HUDEP-2 (cell line): ENCODE measurements around the gene RIPOR2.
A peak's percentile ranks its signal among the peaks of the same experiment; 100 is the strongest.
"Not testable (repeated sequence)": the region's sequence is repeated elsewhere in the genome, so short reads cannot be mapped to it uniquely, and the experiment has no call there.

Source experiments
- DNase-seq, 76 experiments: peaks; one replicate each; lab custom pipeline; 2025; ENCODE audit not compliant: unreplicated experiment in 76 of 76; lab: John Stamatoyannopoulos, UW

RIPOR2 gene

DNA sequence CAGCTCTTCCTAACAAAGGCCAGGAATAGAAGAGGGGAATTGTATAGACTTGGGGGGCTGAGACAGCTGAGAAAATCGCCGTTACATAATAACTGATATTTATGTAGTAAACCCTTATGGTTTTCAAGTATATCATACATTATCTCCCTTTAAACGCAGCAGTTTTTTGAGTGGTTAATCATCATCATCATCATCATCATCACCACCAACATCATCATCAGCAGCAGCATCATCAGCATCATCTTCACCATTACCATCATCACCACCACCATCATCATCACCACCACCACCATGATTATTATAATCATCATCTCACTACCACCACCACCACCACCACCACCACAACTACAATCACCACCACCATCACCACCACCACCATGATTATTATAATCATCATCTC is 9.1 kb downstream of the RIPOR2 start:
- DNase-seq: not testable (repeated sequence)

DNA sequence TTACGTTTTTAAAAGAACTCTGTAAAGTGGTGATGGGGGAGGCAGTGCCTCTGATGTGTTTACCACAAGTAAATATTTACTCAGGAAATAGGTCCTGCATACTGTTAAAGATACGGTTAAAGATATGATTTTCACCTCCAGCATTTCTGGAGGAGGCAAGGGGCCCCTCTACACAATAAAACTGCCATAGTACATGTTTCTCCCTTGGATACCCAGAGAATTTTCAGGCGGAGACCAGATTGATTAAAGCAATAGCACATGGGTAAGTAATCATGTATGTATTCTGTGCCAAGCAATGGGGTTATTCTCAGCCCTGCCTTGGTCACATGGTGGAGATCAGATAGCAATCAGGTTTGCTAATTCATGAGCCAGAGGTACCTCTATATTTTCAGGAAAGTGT is 9.6 kb downstream of the RIPOR2 start:
- DNase-seq: no peak

DNA sequence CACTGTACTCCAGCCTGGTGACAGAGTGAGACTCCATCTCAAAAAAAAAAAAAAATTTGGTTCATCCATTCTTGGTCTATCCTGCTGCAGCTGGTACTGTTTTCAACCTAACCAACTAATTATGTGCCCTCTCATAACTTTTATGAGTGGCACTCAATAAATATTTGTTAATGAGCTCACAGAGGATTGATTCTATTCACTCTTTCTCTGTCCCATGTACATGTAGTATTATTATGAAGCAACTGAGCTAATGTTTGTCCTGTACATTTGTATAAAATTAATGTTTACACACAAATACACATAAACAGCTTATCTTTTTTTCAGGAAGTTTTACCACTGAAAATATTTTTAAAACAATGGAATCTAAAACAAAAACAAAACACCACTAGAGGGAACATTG is 10.1 kb downstream of the RIPOR2 start:
- no peak for DNase-seq

DNA sequence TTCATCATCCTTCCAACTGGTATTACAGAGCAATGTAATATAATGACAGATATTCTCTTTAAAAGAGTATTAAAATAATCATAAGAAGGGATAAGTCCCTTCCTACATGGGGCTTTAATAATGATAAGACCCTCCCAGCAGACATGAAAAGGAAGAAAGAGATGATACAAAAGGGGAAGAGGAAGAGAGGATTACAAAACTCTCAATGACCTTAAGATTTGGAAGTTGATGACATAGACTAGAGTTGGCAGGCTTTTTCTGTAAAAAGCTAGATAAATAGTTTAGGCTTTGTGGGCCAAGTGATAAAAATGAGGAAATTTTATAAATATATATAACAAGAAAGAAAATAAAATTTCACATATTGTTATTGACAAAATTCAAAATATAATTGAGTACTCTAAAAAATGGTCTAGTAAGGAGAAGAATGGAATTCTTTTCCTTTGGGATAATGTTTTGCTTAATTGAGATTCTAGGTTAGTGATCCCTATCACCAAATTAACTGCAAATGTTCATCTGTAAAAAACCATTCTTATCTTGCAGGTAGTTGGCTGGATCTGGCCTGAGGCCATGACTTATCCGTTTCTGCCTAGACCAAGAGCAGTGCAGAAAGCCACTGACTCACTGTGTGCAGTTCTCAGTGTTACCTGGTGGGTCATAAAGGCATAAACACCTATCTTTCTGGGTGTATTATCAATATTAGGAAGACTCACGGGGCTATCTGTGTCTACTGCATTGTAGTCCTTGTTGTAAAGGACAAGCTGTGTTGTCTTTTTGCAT is 11.0 kb downstream of the RIPOR2 start:
- DNase-seq: peak in 1 of 76 experiments; percentile 4

DNA sequence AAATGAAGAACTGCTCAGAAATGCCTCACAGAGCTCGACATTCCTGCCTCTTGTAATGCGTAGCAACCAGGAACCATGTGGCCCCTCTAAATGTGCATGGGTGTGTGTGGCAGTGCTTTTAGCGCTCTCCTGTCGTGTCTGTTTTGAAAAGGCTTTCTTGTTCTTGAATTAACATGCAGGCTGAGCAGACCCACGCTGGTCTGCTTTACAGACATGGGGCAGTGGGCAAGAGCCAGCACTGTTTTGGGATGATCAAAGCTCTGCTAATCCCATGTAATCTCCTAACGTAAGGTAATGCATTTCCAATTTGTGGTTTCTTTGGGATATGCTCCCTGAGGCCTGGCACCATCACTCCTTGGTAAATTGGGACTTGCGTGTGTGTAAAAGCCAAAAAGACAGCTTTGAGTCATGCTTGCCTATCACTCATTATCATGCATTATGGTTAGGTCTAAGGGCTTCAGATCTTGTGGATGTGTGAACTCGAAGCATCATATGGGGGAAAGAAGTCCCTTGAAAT is 11.8 kb downstream of the RIPOR2 start:
- no peak for DNase-seq

DNA sequence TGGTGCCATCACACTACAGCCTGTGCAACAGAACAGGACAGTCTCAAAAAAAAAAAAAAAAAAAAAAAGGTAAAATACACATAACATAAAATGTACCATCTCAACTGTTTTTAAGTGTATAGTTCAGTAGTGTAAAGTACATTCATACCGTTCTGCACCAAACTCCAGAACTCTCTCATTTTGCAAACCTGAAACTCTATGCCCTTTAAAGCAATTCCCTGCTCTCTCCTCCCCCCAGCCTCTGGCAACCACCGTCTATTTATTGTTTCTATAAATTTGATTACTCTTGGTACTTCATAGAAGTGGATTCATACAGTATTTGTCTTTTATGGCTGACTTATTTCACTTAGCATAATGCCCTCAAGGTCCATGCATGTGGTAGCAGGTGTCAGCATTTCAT is 12.9 kb downstream of the RIPOR2 start:
- DNase-seq: no peak

DNA sequence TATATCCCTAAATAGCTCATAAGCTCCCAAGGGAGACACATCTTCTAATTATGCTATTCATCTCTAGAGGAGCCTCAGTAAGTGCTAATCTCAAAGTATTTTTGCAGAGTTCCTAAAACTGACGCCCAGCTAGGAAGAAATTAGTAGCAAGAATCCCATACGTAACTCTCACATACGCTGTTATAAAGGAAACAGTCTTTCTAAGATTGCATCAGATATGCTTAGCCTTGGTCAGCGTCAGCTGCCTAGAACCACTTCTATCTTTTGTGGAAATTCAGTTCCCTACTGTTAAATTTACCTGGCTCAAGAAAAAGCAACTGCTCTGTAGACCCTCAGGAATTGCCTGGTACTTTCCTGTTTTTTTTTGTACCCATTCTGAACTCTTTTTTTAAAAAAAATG is 13.6 kb downstream of the RIPOR2 start:
- no peak for DNase-seq

DNA sequence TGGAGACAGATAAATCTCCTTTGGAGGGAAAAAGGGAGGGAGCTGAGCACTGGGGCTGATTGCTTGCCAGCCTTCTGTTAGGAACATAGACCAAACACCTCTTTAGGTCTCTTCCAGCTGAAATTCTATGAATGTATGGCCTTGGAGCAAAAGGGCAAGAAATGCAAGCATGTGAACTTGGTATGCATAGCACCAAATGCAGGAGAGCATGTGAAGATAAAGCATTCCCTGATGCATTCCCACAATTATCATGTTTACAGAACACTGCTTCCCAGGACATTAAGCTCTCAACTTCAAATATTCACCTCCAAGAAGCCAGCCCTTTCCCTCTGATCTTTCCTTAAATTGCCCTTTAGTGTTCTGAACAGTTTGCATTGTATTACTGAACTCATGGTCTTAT is 15.6 kb downstream of the RIPOR2 start:
- DNase-seq: no peak

DNA sequence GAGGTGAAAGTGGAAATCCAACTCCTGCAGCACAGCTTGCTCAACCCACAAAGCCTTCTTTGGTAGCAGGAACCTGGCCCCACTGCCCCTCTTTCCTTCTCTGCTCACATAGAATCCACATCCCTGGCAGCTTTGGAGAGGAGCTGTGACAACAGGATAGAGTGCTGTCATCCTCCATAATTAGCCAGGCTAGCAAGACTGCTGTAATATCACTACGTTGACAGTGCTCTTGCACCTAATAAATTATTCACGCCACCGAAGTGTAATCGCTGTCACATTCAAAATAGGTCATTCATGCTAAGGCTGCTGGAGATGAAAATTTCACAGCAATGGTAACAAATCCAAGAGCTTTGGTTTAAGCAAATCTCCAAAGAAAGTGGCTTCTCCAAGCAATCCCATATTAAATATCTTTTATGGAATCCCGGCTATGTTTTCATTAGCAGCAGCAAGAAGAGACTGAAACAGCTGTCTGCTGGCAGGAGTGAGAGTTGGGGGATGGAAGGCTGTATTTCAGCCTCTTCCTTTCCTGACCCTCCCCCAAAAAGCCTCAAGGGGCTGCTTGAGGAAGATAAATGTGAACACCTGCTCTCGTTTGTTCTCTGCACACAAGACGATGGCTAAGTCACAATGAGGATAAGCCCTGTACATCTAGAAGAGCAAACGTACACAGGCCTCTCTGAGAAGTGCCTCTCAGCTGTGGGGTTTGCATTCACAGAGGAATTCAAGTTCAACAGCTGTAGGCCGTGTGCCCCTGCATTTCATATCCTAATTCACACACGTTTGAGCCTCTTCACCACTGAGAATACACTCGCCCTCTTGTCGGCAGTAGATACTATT is 16.5 kb downstream of the RIPOR2 start:
- no peak for DNase-seq

DNA sequence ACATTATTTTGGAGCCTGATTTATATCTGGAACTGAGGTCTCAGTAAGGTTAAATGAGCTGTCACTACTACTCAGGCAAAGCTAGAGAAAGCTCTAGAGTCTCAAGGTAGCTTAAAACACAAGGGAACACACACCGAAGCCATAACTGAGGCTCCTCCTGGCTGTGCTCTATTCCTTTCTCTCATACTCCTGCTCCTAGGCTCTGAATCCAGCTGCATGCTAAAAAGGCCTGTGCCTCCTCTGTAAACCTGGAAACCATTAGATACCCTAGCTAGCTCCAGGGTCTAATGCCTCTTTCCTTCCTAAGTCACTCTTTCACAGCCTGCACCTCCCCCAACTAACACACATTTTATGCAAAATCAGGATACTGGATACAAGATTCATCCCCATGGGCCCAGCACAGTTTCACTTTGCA is 17.1 kb downstream of the RIPOR2 start:
- no peak for DNase-seq

DNA sequence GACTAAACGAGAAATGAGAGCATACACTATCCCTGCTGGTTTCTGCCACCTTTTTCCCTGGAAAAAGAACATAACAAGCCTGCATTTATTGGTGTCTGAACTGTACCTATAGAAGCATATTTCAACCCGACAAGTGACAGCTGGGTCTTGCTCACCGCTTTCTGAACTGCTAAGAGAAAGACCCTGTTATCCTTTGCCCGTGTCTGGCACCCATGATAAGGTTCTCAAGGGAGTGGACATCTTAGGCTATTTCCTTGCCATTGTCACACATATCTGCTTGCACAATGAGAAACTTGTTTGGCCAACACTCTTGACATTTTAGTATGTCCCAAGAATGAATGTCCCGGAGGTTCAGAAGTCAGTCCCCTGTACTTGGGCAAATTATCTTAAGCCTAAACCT is 19.3 kb downstream of the RIPOR2 start:
- peak in 1 of 76 experiments; percentile 8 for DNase-seq

DNA sequence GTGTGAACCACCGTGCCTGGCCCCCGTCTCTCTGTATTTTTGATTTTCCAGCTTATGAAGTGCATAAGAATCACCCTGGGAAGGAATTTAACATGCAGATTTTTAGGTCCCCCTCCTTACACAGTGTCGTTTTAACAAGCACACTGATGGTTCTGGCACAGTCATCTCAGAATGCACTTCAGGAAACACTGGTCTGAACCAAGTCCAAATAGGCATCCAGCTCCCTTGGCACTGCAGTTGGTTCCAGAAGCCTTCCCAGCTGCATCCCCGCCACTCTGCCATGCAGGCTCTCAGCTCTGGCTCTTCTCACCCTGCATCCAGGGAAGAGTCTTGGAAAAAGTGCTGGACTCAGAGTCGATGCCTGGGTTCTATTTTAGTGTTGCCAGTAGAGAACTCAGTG is 20.1 kb downstream of the RIPOR2 start:
- no peak for DNase-seq

DNA sequence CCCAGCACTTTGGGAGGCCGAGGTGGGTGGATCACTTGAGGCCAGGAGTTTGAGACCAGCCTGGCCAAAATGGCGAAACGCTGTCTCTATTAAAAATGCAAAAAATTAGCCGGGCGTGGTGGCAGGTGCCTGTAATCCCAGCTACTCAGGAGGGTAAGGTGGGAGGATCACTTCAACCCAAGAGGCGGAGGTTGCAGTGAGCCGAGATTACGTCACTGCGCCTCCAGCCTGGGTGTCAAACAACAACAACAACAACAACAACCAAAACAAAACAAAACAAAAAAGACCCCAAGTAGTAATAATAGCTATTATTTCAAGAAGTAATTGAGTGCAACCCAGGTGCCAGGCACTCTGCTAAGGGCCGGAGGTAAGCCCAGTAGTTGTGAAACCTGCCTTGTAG is 21.7 kb downstream of the RIPOR2 start:
- DNase-seq: not testable (repeated sequence)

DNA sequence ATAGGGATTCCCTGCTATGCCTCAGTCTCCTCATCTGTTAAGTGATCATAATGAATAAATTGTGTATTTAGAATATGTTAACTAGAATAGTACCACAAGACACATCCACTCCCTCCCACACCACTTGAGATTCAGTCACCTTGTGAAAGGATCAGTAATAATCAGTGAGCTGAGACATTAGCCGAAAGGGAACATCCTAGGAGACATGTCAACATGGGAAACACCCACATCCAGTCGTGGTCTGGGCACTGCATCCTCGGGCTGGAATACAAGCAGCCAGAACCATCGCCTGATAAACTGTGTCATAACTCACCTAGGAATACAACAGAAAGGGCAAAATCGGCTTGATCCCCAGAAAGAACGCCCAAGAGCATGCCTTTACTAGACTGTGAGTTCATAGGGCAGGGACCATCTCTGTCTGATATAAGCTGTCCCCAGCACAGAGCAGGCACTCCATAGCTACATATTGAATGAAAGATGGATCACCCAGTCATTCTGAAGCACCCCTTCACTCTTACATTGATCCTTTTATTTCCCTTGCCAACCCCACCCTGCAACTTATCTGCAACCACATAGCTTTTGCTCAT is 23.9 kb downstream of the RIPOR2 start:
- DNase-seq: no peak

DNA sequence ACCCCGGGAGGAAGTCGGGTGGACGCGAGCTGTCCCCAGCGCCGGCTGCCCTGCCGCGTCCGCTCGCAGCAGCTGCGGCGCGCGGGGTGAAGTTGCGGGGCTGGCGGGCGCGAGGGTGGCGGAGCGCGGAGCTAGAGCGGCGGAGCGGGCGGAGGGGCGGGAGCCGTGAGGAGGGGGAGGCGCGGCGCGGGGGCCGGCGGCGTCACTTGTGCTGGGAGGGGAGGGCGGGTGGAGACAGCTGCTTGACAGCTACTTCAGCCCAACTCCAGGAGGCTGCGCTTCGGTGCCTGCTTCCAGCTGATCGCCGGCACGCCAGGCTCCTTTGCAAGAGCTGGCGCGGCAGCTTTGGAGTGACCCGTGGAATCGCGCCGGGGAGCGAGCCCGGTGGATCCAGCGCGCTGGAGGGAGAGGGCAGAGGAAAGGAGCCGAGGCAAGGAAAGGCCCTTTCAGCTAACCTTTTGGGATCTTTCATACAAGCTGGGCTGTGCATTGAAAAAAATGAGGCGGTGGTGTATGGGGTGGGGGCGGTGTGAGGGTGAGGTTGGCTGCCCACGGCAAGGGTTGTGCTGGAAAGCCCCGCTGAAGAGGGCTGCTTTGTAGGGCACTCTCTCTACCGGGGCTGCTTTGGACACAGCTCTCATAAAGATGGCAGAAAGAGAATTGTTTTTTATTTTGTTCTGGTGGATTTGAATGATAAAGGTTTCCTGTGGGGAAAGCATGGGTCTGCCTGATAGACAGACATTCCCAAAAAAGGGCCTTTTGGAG is 24.6 kb downstream of the RIPOR2 start:
- DNase-seq: no peak

DNA sequence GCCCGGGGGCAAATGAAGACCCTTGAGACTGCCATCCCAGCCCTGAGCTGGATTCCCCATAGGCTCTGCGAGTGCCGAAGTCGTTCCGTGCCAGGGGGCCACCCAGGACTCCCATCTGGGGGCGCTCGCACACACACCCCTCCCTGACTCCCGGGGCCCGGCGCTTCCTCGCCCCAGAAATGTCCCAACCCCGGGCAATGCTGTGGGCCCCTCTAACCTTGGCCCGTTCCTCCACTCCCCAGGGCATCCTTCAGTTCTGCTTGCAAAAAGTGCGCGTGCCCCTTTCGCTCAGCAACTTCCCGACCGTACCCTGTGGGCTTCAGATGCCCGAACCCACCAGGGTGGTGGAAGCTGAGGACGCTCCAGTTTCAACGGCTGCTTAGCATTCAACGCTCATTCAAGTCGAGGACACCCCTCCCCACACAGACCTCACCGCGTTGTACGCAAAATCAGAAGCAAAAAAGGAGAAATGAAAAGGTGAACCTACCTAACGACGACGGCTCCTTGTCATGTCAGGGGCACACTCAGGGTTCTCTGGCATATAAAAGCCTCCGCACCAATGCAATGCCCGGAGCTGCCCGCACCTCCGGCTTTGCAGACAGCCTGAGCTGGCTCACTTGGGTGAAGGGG is 25.3 kb downstream of the RIPOR2 start:
- no peak for DNase-seq

DNA sequence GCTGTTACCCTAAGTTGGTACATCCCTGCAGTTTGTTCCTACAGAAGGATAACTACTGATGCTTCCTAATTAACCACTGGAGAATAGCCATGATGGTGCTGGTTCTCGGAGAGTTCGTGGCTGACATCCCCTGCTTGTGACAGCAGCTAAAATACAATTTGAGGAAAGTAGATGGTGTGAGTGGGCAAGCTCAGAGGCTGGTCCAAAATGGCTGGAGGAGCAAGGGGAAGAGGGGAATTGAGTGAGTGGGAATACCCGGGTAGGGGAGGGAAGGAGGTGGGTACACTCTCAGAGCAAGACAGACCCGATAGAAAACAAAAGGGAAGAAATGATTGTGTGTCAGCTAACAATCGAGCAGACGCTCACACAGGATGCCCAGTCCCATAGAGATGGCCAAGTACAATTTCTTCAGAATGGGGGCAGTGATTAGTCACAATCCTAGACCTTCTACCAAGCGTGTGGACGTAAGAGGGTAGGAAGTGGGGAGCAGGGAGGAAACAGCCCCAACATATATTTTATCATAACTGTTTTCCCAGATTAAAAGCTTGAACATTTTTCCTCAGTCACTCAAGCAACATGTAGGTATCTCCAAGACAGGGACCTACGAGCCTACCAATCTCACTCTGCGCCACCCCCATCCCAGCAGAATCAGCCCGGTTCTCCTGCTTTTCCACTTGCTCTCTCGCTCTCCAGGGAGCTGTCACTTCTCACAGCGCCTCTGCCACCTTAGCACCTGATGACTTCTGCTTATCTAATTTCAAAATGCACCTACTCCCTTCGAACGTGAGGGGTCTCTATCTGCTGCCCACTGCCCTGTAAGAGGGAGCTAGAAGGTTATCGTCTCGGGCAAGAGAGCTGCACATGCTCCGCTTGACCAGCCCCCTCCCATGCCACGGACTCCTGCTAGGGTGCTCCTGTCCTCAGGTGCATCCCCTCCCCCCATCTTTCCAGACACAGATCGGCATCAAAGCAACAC is 26.2 kb downstream of the RIPOR2 start:
- DNase-seq: no peak

DNA sequence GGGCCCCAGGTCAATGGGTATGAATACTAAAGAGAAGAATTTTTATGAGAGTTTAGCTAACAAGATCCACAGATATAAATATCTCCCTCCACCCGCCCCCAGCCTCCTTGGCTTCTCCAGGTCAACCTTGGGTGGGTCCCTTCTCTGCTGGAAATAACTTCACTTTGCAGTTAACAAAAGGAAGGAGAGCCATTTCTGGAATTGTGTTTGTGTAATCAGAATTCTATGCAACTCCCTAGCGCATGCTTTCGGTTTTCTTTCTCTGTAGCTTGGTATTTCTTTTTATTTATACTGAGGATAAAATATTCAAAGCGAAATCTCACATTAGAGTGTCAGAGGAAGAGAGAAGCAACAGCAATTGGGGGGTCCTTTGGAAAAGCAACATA is 27.1 kb downstream of the RIPOR2 start:
- no peak for DNase-seq
